SH-SY5Y (cell line): ENCODE results near the gene SVOP.

Source experiments
- GATA2 ChIP-seq: IDR thresholded peaks from 2 replicates; pipeline ENCODE4 v1.6.1; 2011; ENCODE audit warnings: mild to moderate bottlenecking, low read depth, low read length
- GATA3 ChIP-seq: IDR thresholded peaks from 2 replicates; pipeline ENCODE4 v1.6.1; 2011; ENCODE audit warnings: low read depth, mild to moderate bottlenecking, low read length, moderate library complexity

- no peak for TF ChIP-seq GATA3
- no peak for TF ChIP-seq GATA2
Measured at GRCh38 chr12:108911915-108912314, 109.0 kb downstream of the SVOP start.
